ENCODE results near the gene ACO1. TPM values are rescaled to one million over a fixed set of nuclear protein-coding genes. Genes with fewer than 3 reads are reported as not detected.

Gene ACO1
- total RNA-seq, 2 experiments from 2014 or later, result 8.8 to 9.0 TPM

DNA sequence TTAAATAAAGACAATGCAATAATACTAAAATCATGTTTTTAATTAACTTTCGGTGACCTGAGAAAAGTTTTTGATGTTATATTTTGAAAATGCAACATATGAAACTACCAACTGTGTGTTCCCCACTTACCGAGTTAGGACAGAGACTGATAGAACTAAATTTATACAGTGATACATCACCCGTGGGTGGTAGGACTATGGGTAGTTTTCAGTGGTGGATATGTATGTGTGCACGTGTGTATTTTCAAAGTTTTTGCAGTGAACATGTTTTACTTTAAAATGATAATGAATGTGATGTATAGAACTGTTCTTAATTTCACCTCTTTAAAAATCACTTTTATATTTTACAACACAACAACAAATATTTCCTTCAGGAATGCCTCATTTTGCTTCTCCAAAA, 25.0 kb upstream of the ACO1 start:
- intact Hi-C loops (cut with micrococcal nuclease; ENCODE audit: unreplicated experiment), result loop anchor here (10.0 kb wide), 1 partner anchor 115 kb away; no protein-coding TSS in a partner anchor
- no TSS peak for BruUV-seq (replicated peaks)
- CTCF ChIA-PET (ENCODE audit: unreplicated experiment), result no interaction called here

DNA sequence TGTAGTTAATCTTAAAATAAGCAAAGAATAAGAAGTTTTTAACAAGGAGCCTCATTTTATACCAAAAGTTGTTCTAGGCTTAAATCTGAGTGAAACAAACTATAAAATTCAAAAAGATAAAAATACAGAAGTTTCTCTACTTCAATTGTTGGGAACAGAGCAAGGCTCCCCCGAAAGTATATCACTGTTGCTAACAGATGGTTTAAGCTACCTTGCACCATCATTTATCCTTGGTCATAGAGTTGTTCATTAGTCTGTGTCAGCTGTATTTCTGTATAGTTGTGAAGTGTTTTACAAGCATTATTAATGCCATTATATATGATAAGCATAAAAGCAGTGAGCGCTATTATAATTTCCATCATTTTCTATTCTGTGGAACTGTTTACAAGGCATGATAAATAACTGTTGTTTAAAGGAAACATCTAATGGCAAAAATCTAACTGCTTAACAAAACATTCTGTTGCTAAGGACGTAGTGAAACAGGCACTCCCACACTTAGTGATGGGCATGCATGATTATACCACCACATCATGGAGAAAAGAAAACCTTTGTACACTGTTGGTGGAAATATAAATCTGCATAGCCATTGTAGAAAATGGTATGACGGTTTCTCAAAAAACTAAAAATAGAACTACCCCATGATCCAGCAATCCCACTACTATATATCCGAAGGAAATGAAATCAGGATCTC, 23.3 kb upstream of the ACO1 start:
- TF ChIP-seq EZH2phosphoT487 (IDR thresholded peaks at IDR 0.05; ENCODE audit: borderline replicate concordance, low read depth, low read length), result no peak
- TF ChIP-seq, protein P1, sequence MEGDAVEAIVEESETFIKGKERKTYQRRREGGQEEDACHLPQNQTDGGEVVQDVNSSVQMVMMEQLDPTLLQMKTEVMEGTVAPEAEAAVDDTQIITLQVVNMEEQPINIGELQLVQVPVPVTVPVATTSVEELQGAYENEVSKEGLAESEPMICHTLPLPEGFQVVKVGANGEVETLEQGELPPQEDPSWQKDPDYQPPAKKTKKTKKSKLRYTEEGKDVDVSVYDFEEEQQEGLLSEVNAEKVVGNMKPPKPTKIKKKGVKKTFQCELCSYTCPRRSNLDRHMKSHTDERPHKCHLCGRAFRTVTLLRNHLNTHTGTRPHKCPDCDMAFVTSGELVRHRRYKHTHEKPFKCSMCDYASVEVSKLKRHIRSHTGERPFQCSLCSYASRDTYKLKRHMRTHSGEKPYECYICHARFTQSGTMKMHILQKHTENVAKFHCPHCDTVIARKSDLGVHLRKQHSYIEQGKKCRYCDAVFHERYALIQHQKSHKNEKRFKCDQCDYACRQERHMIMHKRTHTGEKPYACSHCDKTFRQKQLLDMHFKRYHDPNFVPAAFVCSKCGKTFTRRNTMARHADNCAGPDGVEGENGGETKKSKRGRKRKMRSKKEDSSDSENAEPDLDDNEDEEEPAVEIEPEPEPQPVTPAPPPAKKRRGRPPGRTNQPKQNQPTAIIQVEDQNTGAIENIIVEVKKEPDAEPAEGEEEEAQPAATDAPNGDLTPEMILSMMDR (conservative IDR thresholded peaks at IDR 0.05; ENCODE audit: low read length), result no peak
- no peak overlapping the region for H3K27ac ChIP-seq (ENCODE audit: low read depth, low read length, poor library complexity, severe bottlenecking)
- no peak overlapping the region for H2AFZ ChIP-seq (ENCODE audit: low read length)
- intact Hi-C loops (cut with micrococcal nuclease; ENCODE audit: unreplicated experiment), result no loop called here
- H3K79me2 ChIP-seq (ENCODE audit: insufficient read depth, low read depth, low read length), result no peaks in the 10 kb centered on the region
- H3K9me3 ChIP-seq (ENCODE audit: low read length), result no peaks in the 10 kb centered on the region
- no peaks in the 10 kb centered on the region for H3K4me1 ChIP-seq (ENCODE audit: insufficient read depth, low read length, poor library complexity, severe bottlenecking)
- no peaks in the 10 kb centered on the region for H4K20me1 ChIP-seq (ENCODE audit: insufficient read depth, low read length)
- no peaks in the 10 kb centered on the region for H3K9me2 ChIP-seq (ENCODE audit: insufficient read depth, low read length)
- ChIA-PET CTCF (ENCODE audit: unreplicated experiment) (no interaction called here), POLR2A (no interaction called here)
- no peak overlapping the region for H3K4me3 ChIP-seq (ENCODE audit: low read depth, low read length, poor library complexity, severe bottlenecking)
- BruUV-seq (replicated peaks), result no TSS peak
- no peaks in the 10 kb centered on the region for H3K36me3 ChIP-seq (ENCODE audit: insufficient read depth, low read length)
- H3K4me2 ChIP-seq (ENCODE audit: low read length), result no peak overlapping the region
- DNase-seq (ENCODE audit: low spot score), result no peak

More for the DNA sequence above, 25.0 kb upstream of the ACO1 start:
- DNase-seq (ENCODE audit: low spot score), result no peak
- H3K36me3 ChIP-seq (ENCODE audit: insufficient read depth, low read length), result no peaks in the 10 kb centered on the region
- H3K79me2 ChIP-seq (ENCODE audit: insufficient read depth, low read depth, low read length), result no peaks in the 10 kb centered on the region
- no peaks in the 10 kb centered on the region for H3K9me2 ChIP-seq (ENCODE audit: insufficient read depth, low read length)
- no peaks in the 10 kb centered on the region for H4K20me1 ChIP-seq (ENCODE audit: insufficient read depth, low read length)
- TF ChIP-seq, protein P1 (conservative IDR thresholded peaks at IDR 0.05; ENCODE audit: low read length), result no peak
- no peak for TF ChIP-seq EZH2phosphoT487 (IDR thresholded peaks at IDR 0.05; ENCODE audit: borderline replicate concordance, low read depth, low read length)
- H3K27ac ChIP-seq (ENCODE audit: low read depth, low read length, poor library complexity, severe bottlenecking), result no peak overlapping the region
- H3K4me1 ChIP-seq (ENCODE audit: insufficient read depth, low read length, poor library complexity, severe bottlenecking), result no peaks in the 10 kb centered on the region
- POLR2A ChIA-PET, result interaction anchor here (0.6 kb wide), 1 partner anchor 132 kb away, joined by 4 read pairs; no protein-coding TSS in a partner anchor
- H3K9me3 ChIP-seq (ENCODE audit: low read length), result no peaks in the 10 kb centered on the region
- H2AFZ ChIP-seq (ENCODE audit: low read length), result no peak overlapping the region
- H3K4me3 ChIP-seq (ENCODE audit: low read depth, low read length, poor library complexity, severe bottlenecking), result no peak overlapping the region
- H3K4me2 ChIP-seq (ENCODE audit: low read length), result no peak overlapping the region

DNA sequence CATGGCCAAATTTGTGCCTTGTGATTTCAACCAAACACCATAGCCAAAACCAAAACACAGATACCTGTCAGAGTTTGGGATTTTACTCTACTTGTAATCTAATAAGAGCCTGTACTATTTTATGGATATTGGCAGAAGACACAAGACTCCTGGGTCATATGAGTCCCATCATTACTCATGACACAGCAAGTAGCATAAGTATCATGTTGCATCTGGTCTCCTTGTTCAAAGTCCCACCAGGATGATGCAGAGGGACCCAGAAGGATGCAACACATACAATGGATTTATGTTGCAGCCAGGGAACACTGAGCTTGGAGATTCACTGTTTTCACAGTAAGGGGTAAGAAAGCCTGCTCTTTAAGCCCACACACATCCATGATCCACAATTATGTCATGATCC, 13.2 kb upstream of the ACO1 start:
- intact Hi-C loops (cut with micrococcal nuclease; ENCODE audit: unreplicated experiment), result loop anchor here (10.0 kb wide), 1 partner anchor 334 kb away; no protein-coding TSS in a partner anchor
- POLR2A ChIA-PET, result interaction anchor here (0.6 kb wide), 2 partner anchors 39 to 552 kb away, joined by 3 read pairs; no protein-coding TSS in a partner anchor
- CTCF ChIA-PET (ENCODE audit: unreplicated experiment), result no interaction called here
- Histone ChIP-seq H3K79me2 (ENCODE audit: insufficient read depth, low read depth, low read length) (no peaks in the 10 kb centered on the region), H3K9me2 (ENCODE audit: insufficient read depth, low read length) (no peaks in the 10 kb centered on the region), H3K4me1 (ENCODE audit: insufficient read depth, low read length, poor library complexity, severe bottlenecking) (peaks cover 4% of the 10 kb centered on the region), H3K4me2 (ENCODE audit: low read length) (no peak overlapping the region), H4K20me1 (ENCODE audit: insufficient read depth, low read length) (no peaks in the 10 kb centered on the region), H3K27ac (ENCODE audit: low read depth, low read length, poor library complexity, severe bottlenecking) (no peak overlapping the region), H3K4me3 (ENCODE audit: low read depth, low read length, poor library complexity, severe bottlenecking) (no peak overlapping the region), H2AFZ (ENCODE audit: low read length) (no peak overlapping the region), H3K36me3 (ENCODE audit: insufficient read depth, low read length) (no peaks in the 10 kb centered on the region), H3K9me3 (ENCODE audit: low read length) (no peaks in the 10 kb centered on the region)
- BruUV-seq (replicated peaks), result no TSS peak
- no peak for DNase-seq (ENCODE audit: low spot score)
- TF ChIP-seq EZH2phosphoT487 (IDR thresholded peaks at IDR 0.05; ENCODE audit: borderline replicate concordance, low read depth, low read length), result no peak
- TF ChIP-seq, protein P1 (conservative IDR thresholded peaks at IDR 0.05; ENCODE audit: low read length), result no peak
